H1 (cell line): ENCODE data around the gene FAM193A. TPM values are rescaled to one million over a fixed set of nuclear protein-coding genes. Genes with fewer than 3 reads are reported as not detected.

Source experiments
- ASH2L ChIP-seq: fragments of 200-600, 300-600 bp; sonication (generic); IDR thresholded peaks from one replicate; pipeline ENCODE4 v1.7.1; 2017; ENCODE audit warnings: low read length
- CHD2 ChIP-seq: IDR thresholded peaks from 2 replicates; pipeline ENCODE4 v1.6.1; 2012; ENCODE audit warnings: low read length, improper control_type of control experiment
- CTBP2 ChIP-seq: IDR thresholded peaks from 2 replicates; pipeline ENCODE4 v1.7.0; 2011; ENCODE audit warnings: borderline replicate concordance, mild to moderate bottlenecking, moderate library complexity, mixed read lengths, low read length; ENCODE audit not compliant: insufficient read depth, insufficient read length
- GABPA ChIP-seq: IDR thresholded peaks from 2 replicates; pipeline ENCODE4 v1.6.1; 2011; ENCODE audit warnings: mild to moderate bottlenecking, low read length, moderate library complexity, borderline replicate concordance; ENCODE audit not compliant: insufficient read depth
- POLR2AphosphoS5 ChIP-seq: IDR thresholded peaks from 2 replicates; pipeline ENCODE4 v1.6.1; 2011; ENCODE audit warnings: low read depth, low read length
- polyA plus RNA-seq, 7 experiments: library from polyadenylated mRNA; depleted of rRNA in 3 of 7; stranded (reverse) in 5 of 7; unstranded in 2 of 7; fragments of >200 nt in 5 of 7; fragments of 200-250 nt in 2 of 7; gene quantifications; 1 replicate in 5 of 7; 2 replicates in 1 of 7; 4 replicates in 1 of 7; pipeline versions ENCODE4 v1.2.1 to v1.2.3, GENCODE V29; 2011 to 2013; ENCODE audit warnings: missing spikeins in 2 of 7, mixed read lengths in 2 of 7
- total RNA-seq: library from RNA; stranded (reverse); fragmentation: NEBNext Ultra II Directional; extraction: Animal tissue kit (Norgen Biotek cat#: 25700); gene quantifications from 2 replicates; pipeline ENCODE4 v1.2.1, GENCODE V29; 2021

The FAM193A gene
- total and polyA plus RNA-seq, 2 of the 8 experiments (the other 6 are each of a cell fraction or from before 2014, with no cell fraction given) = 8.7 to 26.2 TPM

GRCh38 chr4:2771264-2771663 is 234.8 kb downstream of the FAM193A start (continued):
- no peak for TF ChIP-seq GABPA
- no peak for TF ChIP-seq CTBP2
- no peak for TF ChIP-seq POLR2AphosphoS5
- no peak for TF ChIP-seq CHD2
- TF ChIP-seq ASH2L = no peak
